ENCODE measurements around the gene PAMR1.

Gene PAMR1

GRCh38 chr11:35393098-35393497, 132.3 kb downstream of the PAMR1 start:
- no peak for DNase-seq

GRCh38 chr11:35391922-35392688, 133.3 kb downstream of the PAMR1 start:
- no peak for DNase-seq

GRCh38 chr11:35390737-35391682, 134.4 kb downstream of the PAMR1 start:
- DNase-seq: no peak

- DNase-seq: no peak
These were observed 135.4 kb downstream of the PAMR1 start for GRCh38 chr11:35389897-35390465.

DNA sequence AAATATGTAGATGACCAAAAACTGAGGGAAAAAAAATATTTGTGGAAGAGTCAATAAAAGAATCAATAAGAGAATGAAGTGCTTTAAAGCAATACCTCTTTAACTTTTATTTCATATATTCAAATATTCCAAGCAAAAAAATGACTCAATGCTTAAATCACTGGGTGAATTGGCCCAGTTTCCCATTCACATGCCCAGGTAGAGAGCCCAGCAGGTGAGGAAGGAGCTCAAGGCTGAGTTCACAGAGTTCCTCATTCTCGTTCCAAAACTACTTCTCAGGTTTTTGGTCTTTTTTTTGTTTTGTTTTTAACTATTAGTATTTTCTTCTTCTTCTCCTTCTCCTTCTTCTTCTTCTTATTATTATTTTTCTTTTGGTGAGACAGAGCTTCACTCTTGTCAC, 136.3 kb downstream of the PAMR1 start:
- DNase-seq: no peak

GRCh38 chr11:35388061-35388460, 137.4 kb downstream of the PAMR1 start:
- DNase-seq: no peak

- no peak for DNase-seq
These were observed 138.1 kb downstream of the PAMR1 start for GRCh38 chr11:35387111-35387982.

- no peak for DNase-seq
These were observed 141.5 kb downstream of the PAMR1 start for GRCh38 chr11:35383953-35384352.

Data from NCI-H1436 treated with DMSO at 0.1 percent for 48 hours (cell line).